IPS-18c (cell line): ENCODE data around the gene BIK.
"Not testable (repeated sequence)": the region's sequence is repeated elsewhere in the genome, so short reads cannot be mapped to it uniquely, and the experiment has no call there.

Experiments used
- H3K4me3 ChIP-seq: 2 replicates; pipeline ENCODE4 v1.7.0; 2013; ENCODE audit warnings: low read depth, mild to moderate bottlenecking, low read length, moderate library complexity; ENCODE audit not compliant: insufficient read depth
- H3K9me3 ChIP-seq: one replicate; pipeline ENCODE4 v1.6.1; 2013; ENCODE audit warnings: mild to moderate bottlenecking, low read length, moderate library complexity; ENCODE audit not compliant: control insufficient read depth, insufficient read depth

Gene BIK

GRCh38 chr22:43098356-43098755 is 12.2 kb upstream of the BIK start:
- H3K4me3 ChIP-seq: no peak overlapping the region
- H3K9me3 ChIP-seq: peaks cover 6% of the 10 kb centered on the region

- no peak overlapping the region for H3K4me3 ChIP-seq
Measured at GRCh38 chr22:43099095-43099494, 11.5 kb upstream of the BIK start.

DNA sequence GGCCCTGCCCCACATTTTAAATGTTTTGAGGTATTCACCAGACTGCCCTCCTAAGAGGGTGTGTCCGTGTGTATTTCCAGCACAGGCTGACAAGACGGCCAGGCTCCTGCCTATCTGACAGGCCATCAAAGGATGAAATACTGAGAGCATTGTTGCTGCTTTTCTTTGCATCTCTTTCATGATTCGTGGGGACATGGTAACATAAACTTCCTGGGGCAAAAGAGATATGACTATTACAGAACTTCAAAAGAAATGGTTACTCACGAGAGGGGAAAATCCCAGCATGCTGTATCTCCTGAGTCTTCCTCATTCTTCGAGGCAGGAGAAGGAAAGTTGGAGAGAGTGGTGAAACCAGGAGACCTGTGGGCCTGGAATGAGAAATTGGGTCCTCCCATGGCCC is 10.3 kb upstream of the BIK start:
- Histone ChIP-seq H3K9me3 (peaks cover 6% of the 10 kb centered on the region), H3K4me3 (no peak overlapping the region)

More at GRCh38 chr22:43099095-43099494, 11.5 kb upstream of the BIK start:
- H3K9me3 ChIP-seq: peaks cover 6% of the 10 kb centered on the region

- H3K9me3 ChIP-seq: peaks cover 6% of the 10 kb centered on the region
- H3K4me3 ChIP-seq: no peak overlapping the region
Measured at GRCh38 chr22:43101306-43101705, 9.2 kb upstream of the BIK start.

GRCh38 chr22:43104056-43104625 is 6.4 kb upstream of the BIK start:
- H3K9me3 ChIP-seq, H3K4me3 ChIP-seq: not testable (repeated sequence)

- H3K9me3 ChIP-seq: not testable (repeated sequence)
Measured at GRCh38 chr22:43104950-43105349, 5.6 kb upstream of the BIK start.

GRCh38 chr22:43106302-43106701 is 4.2 kb upstream of the BIK start:
- Histone ChIP-seq H3K9me3 (no peaks in the 10 kb centered on the region), H3K4me3 (no peak overlapping the region)

More at GRCh38 chr22:43104950-43105349, 5.6 kb upstream of the BIK start:
- not testable (repeated sequence) for H3K4me3 ChIP-seq

DNA sequence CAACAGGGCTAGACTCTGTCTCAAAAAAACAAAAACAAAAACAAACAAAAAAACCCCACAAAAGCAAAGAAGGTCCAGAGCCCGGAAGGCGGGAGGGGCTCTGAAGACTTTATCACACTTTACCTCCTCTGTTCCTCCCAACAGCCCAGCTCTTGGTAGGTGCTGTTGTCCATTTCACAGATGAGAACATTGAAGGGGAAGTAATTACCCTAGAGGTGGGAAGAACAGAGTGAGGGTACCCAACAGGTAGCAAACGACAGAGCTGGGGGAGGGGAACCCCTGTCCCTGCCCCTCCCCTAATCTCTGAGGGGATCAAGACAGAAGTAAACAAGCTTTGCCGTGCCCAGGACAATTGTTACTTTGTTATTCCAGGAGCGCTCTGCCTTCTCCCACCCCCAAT is 1.0 kb upstream of the BIK start:
- no peak overlapping the region; the same call in 1 of the 2 replicates for H3K4me3 ChIP-seq
- H3K9me3 ChIP-seq: no peaks in the 10 kb centered on the region

DNA sequence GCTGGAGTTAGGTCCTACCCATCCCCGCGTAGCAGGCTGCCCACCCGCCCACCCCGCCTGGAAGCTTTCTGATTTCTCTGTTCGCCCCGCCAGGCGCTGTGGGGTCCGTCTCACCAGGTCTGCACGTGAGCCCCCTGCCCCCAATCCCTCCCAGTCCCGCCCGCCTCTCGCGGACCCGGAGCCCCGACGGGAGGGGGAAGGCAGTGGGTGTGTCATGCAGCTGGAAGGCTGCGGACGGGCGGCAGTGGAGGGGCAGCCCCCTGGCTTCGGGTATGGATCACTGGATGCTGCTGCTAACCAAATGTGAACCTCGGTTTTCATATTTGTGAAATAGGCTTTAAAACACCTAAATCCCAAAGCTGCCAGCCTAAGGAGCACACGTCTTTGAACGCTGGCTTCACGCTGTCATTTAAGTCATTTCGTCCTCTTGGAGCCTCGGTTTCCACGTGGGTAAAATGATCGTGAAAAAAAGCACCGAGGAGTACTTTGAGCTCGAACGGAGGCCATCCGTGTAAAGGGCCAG is 568 bp upstream of the BIK start:
- Histone ChIP-seq H3K4me3 (peak overlapping the region; percentile 40), H3K9me3 (no peaks in the 10 kb centered on the region)

DNA sequence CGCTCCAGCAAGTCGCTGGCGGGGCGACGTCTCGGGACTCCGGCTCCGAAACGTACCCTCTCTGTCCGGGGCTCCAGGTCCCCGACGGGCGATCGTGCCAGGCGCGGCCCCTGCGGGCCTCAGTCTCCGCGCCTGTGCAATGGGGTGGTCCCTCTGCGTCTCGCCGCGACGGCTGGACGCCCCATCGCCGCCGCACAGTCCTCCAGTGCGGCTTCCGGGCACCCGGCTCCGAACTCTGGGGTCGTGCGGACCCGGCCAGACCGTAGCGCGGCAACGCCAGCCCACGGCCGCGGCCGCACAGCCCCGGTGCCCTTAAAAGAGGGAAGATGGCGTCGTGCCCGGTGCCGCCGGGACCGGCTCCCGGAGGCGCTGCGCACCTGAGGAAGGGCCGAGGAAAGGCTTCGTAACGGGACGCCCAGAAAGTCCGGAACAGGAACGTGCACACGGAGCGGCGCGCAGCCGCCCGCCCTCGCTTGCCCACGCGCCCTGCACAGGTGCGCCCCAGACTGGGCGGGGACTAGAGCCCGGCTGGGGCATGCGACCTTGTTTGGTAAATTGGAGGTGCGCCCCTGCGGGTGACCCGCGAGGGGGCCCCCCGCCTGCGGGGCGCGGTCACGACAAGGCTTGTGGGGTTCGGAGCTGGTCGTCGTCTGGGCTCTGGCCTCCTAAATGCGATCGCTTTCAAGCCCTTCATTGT is 525 bp downstream of the BIK start:
- no peaks in the 10 kb centered on the region for H3K9me3 ChIP-seq

GRCh38 chr22:43113526-43114251 is 3.1 kb downstream of the BIK start:
- H3K9me3 ChIP-seq: no peaks in the 10 kb centered on the region
- no peak overlapping the region for H3K4me3 ChIP-seq

More for the DNA sequence above, 525 bp downstream of the BIK start:
- peak overlapping the region; percentile 74 for H3K4me3 ChIP-seq

DNA sequence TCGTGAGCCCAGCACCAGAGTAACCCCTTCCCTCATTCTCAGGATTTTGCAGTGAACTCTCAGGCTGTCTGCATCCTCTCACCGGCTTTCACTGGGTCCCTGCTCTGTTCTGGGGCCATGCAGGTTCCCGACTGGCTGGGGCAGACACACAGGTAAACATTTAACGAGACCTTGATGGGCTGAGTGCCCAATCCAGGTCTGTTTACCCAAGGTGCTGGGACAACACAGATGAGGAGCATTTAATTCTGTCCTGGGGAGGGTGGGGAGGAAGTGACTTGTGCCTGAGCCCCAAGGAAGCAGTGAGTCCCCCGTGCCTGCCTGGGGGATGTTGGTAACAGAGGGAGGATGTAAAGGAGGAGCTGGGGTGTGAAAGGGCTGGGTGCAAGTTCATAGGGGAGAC is 4.4 kb downstream of the BIK start:
- no peak overlapping the region for H3K4me3 ChIP-seq
- no peaks in the 10 kb centered on the region for H3K9me3 ChIP-seq

DNA sequence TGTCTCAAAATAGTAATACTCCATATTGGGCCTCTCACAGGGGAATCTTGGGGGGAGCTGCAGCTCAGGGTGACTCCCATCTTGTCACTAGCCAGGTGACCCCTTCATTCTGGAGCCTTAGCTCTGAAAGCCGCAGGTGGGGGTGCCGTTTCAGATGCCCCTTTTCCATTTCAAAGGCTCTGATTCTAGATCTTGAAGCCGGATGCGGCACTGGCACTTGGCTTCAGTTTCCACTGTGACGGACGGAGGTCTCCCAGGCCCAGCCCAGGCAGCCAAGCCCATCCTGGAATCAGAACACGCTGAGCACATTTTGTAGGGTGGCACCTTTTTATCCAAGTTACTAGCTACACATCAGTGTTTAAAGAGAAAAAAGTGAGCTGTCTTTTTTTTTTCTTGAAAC is 6.4 kb downstream of the BIK start:
- Histone ChIP-seq H3K9me3 (no peaks in the 10 kb centered on the region), H3K4me3 (no peak overlapping the region)

- no peak overlapping the region for H3K4me3 ChIP-seq
Measured at GRCh38 chr22:43118024-43118849, 7.7 kb downstream of the BIK start.

GRCh38 chr22:43118953-43119458 is 8.5 kb downstream of the BIK start:
- H3K9me3 ChIP-seq: no peaks in the 10 kb centered on the region
- no peak overlapping the region for H3K4me3 ChIP-seq

More at GRCh38 chr22:43118024-43118849, 7.7 kb downstream of the BIK start:
- no peaks in the 10 kb centered on the region for H3K9me3 ChIP-seq

DNA sequence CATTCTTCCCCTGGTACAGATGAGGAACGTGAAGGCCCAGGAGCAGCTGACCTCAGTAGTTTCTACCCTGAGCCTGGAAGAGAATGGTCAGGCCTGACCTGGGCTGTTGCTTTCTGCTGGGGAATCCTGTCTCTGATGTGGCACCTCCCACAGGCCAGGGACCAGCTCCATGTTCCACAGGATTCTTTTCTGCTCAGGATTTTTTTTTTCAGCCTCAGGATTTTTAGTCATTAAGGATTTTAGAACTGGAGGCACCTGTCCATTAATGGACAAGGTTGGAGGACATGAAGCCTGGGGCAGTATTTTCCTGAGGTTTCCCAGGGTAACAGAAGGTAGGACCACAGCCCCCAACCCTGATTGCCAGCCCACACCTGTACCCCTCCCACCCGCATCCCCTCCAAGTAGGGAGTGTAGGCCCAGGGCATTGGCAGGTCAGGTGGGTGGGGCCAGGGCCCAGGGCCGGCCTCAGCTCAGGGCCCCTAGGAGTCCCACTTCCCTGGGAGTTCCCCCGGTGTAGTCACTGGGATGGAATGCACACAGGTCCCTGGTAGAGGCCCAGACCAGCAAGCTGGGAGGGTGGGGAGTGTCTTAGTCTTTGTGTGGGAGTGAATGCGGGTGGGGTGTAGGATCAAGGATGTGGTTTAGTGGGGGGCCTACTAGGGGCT is 16.1 kb downstream of the BIK start:
- Histone ChIP-seq H3K4me3 (no peak overlapping the region), H3K9me3 (no peaks in the 10 kb centered on the region)
